OCI-LY3 (cell line): ENCODE data around the gene GRIP2.

Experiments used
- CTCF ChIP-seq: fragments of 200-600, 300-600 bp; sonication (generic); IDR thresholded peaks from 2 replicates; pipeline ENCODE4 v1.5.1; 2014; ENCODE audit warnings: antibody characterized with exemption, low read length, low read depth
- EZH2phosphoT487 ChIP-seq: fragments of 200-600 bp; shearing (Covaris generic); IDR thresholded peaks from 2 replicates; pipeline ENCODE4 v1.6.1; 2018; ENCODE audit warnings: antibody characterized with exemption, mixed run types, low read depth

GRCh38 chr3:14475621-14476020, 64.5 kb downstream of the GRIP2 start:
- TF ChIP-seq CTCF (no peak), EZH2phosphoT487 (no peak)
